NCI-H1694 treated with DMSO at 0.1 percent for 48 hours (cell line): Measurements from ENCODE around the gene GATAD2A.

Experiments used
- DNase-seq: peaks from one replicate; lab custom pipeline; 2025; lab: John Stamatoyannopoulos, UW

The GATAD2A gene

DNA sequence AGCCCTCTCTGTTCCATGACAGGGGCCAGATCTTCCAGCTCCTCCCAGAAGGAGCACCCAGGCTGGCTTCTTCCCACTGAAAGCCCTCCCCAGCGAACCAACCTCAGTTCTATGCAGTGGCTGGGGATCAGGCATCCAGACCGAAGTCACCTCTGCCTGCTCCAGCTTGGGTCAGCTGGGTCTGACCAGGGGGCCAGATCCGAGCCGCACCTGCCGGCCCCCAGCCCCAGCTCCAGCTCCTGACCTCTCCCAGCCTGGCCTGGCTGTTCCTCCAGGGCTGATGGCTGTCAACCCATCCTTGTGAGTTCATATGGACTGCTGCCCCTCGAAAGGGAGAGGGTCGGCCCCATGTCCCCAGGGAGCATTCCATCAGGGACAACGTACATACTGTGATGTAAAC is 101.9 kb downstream of the GATAD2A start:
- no peak for DNase-seq

DNA sequence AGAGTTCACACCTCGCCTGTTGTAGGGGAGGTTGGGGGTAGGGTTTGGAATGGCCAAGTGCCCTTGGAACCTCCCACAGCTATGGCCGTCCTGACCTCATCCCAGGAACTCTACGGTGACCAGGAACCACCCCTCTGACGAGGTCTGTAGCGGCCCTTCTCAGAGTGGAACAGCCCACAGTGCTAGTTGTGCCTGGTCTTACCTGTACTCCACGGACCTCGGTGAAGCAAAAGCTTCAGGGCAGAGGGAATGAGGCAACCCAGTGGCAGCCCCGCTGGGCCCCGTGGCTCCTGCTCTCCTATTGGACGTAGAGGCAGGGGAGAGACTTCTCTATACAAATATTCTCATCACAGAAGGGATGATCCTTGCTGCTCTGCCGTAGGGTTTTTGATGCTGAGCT is 102.7 kb downstream of the GATAD2A start:
- DNase-seq: no peak

DNA sequence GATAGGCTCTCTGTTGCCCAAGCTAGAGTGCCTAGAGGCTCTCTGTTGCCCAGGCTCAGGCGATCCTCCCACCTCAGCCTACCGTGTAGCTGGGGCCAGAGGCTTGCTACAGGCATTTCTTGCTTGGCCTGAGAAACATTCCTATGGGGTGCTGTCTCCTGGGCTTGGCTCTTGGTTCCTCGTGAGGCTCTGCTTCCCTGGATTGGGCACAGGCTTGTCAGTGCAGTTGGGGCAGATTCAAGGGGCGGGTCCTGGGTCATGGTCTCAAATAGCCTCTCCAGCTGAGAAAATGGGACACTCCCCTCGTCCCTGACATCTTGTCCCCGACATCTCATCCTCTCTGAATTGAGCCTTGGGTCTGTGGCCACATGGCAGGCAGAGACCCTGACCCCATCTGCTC is 105.0 kb downstream of the GATAD2A start:
- no peak for DNase-seq

DNA sequence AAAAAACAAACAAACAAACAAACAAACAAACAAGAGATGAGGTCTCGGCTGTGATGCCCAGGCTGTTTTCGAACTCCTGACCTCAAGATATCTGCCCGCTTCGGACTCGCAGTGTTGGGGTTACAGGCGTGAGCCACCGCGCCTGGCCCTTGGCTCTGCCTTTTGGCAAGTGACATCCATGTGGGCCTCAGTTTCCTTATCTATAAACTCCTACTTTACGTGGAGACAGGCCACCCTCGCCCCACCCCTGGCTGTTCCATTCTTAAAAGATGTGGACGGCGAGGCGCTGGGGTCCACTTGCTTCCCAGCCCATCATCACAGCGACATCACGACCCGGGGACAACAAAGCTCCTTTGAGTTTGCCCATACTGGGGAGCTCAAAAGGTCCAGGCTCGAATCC is 108.2 kb downstream of the GATAD2A start:
- DNase-seq: no peak

DNA sequence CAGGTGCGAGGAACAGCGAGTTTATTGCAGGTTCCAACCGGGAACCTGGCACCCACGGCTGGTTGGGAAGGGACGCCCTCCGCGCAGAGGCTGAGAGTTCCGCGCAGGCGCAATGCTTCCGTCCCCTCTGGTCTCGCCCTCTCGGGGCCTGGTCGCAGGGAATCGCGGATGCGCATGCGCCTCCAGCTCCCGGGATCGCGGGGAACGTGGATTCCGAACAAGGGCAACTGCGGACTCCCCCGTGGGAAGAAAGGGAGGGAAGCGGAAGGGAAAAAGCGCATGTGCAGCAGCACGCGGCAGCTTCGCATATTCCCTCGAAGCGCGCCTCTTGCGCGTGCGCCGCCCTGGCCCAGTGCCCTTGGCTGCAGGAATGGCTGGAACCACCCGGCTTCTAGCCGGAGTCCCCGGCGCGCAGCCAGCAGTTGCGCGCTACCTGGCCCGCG is 108.8 kb downstream of the GATAD2A start:
- DNase-seq: no peak

DNA sequence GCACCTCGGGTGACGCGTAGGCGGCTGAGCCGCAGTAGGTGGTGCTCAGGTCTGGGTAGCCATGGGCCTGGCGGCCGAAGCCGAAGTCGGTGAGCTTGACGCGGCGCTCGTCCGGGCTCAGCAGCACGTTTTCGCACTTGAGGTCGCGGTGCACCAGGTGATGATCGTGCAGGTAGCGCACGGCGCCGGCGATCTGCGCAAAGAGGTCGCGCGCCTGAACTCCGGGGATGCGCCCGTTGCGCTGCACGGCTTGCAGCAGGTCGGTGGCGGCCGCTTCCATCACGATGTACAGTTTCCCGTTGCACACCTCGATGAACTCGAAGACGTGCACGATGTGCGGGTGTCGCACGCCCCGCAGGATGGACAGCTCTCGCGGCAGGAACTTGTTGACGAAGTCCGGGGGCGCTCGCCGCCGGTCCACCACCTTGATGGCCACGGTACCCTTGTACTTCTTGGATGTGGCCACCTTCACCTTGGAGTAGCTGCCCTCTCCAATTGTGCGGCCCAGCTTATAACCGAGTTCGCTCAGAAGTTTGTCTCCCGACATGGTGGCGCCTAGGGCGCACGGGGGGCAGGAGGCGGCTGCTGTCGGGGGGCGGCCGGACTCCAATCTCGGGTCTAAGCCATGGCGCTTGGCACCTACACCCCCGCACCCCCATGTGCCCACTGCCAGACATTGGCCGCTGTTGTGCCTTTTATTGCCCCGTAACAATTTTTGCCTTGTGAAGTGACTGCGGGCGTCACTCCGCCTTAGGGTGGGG is 109.6 kb downstream of the GATAD2A start, which contains the start of gene TSSK6:
TSS of gene TSSK6 (minus strand) at position 668 of the 761 bp plus-strand sequence. CDS start at position 547, 121 bp downstream.
- no peak for DNase-seq

DNA sequence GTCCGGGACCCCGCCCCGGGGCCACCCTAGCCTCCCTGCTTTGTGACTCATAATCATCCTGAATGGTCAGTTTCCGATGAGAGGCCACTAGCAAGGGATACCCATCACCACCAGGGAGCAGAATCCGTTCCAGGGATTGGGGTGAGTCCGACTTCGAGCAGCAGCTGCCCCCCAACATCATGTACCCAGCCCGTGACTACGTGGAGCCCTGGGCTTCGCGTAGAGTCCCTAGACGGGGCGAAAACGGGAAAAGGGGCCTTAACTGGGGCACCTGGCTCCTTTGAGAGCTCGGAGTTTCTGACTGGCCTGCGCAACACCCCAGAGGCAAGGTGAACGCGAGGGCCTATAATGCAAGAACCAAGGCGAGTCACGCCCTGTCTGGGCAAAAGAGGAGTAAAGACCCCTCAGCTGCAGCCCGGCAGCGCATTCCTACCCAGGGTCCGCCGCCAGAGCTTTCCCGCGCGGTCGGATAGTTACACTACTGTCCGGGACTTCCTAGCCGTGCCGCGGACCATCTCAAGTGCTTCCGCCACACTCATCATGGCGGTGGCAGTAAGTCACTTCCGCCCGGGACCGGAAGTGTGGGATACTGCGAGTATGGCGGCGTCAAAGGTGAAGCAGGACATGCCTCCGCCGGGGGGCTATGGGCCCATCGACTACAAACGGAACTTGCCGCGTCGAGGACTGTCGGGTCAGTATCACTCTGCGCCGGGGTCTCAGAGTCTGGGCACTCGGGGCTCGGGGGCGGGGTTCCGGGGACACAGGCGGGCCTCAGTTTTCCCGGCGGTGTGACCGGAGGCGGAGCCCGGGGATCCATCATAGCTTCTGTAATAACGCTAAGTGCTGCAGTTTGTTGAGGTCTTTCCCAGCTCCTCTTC is 110.4 kb downstream of the GATAD2A start, which contains the start of gene NDUFA13:
TSS of gene NDUFA13 (plus strand) at position 584 of the 878 bp plus-strand sequence. CDS start at position 598, 14 bp downstream.
- DNase-seq: peak; percentile 77

DNA sequence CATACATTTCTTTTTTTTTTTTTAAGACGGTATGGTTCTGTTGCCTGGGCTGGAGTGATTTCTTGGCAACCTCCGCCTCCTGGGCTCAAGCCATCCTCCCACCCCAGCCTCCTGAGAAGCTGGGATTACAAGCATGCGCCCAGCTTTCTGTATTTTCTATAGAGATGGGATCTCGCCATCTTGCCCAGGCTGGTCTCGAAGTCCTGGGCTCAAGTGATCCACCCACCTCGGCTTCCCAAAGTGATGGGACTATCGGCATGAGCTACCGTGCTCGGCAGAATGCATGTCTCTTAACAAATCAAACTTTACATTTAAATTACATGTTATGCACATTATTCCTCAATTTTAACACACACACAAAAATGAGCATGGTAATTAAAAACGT is 111.8 kb downstream of the GATAD2A start:
- DNase-seq: no peak

DNA sequence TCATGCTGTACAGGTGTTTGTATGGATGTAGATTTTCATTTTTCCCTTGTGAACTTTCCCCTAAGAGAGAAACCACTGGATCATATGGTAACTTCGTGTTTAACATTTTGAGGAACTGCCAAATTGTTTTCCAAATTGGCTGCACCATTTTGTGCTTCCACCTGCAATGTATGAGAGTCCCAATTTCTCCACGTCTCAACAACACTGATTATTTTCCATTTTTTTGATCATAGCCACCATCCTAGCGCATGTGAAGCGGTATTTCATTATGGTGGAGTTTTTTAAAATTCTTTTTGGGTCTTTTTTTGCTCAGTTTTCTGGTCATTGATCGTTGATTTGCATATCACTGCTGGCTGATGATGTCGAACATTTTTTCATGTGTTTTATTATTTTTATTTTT is 115.5 kb downstream of the GATAD2A start:
- DNase-seq: no peak

DNA sequence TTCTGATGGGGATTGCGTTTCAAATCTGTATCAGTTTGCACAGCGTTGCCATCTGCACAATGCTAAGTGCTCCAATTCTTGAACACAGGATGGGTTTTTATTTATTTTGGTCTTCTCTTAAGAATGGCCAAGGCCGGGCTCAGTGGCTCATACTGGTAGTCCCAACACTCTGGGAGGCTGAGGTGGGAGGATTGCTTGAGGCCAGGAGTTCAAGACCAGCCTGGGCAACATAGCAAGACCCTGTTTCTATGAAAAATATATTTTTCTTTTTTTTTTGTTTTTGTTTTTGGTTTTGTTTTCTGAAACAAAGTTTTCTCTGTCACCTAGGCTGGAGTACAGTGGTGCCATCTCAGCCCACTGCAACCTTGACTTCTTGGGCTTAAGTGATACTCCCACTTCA is 117.7 kb downstream of the GATAD2A start:
- no peak for DNase-seq

DNA sequence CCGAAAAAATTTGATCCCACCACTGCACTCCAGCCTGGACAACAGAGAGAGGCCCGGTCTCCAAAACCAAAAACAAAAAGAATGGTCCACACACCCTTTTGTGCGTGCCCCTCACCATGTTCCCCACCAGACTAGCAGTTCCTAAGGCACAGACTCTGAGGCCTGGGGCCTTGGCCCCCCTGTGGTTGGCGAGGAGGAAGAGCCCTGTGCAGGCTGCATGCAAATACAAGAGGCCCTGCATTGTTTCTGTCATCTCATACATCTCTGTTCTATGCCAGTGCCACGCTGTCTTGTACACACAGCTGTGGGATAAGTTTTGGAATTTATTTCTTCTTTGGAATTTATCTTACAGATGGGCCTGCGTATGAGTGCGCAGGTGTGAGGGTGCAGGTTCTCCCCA is 118.6 kb downstream of the GATAD2A start:
- no peak for DNase-seq

DNA sequence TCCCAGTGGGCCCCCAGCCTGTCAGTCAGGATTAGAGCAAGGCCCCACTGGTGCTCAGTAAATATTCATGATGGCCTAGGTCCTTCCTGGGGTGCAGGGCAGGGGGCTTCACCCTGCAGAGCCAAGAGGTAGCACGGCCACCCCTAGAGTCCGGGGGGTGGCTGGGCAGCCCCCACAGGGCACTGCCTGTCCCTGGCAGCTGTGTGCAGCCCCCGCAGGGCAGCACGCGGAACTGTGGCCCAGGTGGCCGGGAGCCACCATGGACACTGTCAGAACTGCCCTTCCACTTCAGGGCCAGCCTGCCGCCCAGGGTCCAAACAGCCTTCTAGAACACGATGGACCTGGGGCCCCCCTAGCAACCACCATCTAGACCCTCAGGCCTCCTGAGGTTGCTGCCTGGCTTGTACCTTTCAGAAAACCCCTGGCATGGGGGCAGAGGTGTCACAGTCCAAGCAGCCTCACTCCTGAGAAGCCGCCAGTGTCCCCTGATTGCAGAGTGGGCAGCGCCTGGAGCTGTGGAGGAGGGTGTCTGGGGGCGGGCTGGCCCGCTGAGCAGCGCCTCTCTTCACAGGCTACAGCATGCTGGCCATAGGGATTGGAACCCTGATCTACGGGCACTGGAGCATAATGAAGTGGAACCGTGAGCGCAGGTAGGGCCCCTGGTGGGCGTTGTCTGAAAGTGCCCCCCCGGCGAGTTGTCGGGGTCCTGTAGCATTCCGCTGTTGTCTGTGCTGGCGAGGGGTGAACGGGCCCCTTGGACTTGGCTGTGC is 120.3 kb downstream of the GATAD2A start:
- no peak for DNase-seq

DNA sequence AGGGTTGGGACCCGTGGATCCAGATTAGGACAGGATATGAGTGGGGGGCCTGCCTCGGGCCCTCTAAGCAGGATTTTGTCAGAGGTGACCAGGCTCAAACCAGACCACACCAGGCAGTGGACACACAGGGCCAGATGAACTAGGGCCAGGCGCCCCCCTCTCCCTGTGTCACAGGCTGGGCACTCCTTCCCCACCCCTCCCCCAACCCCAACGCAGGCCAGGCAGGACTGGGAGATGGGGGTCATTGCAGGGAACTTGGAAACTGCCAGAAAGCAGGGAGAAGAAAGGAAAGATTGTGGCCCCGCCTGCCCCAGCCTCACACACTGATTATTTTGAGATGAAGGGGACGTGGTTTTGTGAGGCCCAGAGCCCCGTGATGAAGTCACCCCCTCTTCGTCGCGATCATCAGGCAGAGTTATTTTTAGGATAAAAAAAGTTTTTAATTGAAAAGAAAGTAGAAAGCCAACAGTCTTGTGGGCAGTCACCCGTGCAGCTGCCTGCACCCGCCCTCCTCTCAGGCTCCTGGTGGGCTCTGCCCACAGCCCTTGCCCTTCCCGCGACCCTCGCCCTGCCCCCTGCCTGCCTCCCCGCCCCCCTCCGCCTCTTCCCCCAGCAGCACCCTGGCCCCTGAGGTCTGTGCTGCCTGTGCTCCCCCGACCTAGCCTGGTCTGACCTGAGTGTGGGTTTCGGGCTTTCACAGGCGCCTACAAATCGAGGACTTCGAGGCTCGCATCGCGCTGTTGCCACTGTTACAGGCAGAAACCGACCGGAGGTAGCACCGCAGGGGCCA is 121.3 kb downstream of the GATAD2A start:
- DNase-seq: no peak

DNA sequence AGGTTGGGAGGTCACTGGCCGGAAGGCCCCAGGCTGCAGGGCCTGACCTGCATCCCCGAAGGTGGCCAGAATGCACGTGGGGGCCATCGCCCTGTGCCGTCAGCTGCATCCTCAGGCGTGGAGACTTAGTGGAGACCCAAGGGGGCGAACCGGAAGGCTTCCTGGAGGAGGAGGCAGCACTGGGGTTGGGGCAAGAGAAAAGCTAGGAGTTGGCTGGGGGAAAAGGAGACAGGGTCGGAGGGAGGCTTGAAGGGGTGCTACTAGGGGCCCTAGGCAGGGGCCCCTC is 121.8 kb downstream of the GATAD2A start:
- DNase-seq: no peak

DNA sequence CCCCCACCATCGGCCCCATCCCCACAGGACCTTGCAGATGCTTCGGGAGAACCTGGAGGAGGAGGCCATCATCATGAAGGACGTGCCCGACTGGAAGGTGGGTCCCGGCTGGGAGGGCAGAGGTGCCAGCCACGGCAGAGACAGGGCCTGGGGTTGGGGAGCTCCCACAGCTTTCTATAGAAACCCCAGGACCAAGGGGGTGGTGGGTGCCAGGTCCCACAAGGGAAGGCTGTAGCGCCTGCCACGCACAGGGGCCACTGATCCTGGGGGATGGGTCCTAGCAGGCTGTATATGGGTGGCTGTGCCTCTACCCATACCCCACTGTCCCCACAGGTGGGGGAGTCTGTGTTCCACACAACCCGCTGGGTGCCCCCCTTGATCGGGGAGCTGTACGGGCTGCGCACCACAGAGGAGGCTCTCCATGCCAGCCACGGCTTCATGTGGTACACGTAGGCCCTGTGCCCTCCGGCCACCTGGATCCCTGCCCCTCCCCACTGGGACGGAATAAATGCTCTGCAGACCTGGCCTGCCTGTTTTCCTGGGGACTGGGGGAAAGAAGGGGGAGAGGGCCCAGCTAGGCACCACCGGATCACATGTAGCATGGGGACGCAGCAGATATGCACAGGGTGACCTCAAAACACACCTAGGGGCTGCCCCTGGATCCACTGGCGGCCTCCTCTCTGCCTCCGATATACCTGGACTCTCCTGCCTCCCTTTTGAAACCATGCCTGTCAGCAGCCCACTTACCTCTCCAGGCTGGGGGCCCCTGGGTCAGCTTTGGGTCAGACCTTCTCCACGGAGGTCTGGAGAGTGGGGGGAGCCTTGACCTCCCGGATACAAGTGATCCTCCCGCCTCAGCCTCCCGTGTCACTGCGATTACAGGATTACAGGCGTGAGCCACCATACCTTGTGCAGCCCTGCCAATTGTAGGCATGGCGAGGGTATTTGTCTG is 122.5 kb downstream of the GATAD2A start:
- DNase-seq: no peak

DNA sequence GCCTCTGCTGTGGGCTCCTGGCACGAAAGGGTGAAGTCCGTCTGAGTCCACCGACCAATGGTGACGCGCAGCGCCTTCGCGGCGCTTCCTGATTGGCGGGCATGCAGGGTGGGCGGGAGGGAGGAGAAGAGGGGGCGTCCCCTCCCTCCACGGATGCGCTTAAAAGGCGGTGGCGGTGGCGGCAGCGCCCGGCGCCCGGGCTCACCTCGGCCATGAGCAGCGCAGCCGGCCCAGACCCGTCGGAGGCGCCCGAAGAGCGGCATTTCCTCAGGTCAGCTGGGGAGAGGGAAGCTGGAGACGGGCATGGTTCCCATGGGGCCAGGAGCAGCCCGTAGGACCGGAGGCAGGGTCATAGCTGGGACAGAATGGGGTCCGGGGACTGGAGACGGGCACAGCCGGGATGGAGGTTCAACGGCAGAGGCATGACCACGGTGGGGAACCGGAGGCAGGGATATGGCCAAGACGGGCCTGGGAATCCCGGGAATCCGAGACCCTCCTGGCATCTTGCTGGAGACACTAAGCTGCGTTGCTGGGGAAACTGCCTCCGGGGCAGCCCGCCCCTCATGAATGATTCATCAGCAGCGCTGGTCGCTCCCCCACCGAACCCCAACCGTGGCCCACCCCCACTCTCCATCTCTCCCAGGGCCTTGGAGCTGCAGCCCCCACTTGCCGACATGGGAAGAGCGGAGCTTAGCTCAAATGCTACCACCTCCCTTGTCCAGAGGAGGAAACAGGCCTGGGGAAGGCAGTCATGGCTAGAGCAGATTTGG is 123.4 kb downstream of the GATAD2A start, which contains the start of gene YJEFN3:
TSS of gene YJEFN3 (plus strand) at position 191 of the 770 bp plus-strand sequence. CDS start at position 213, 22 bp downstream.
- no peak for DNase-seq

DNA sequence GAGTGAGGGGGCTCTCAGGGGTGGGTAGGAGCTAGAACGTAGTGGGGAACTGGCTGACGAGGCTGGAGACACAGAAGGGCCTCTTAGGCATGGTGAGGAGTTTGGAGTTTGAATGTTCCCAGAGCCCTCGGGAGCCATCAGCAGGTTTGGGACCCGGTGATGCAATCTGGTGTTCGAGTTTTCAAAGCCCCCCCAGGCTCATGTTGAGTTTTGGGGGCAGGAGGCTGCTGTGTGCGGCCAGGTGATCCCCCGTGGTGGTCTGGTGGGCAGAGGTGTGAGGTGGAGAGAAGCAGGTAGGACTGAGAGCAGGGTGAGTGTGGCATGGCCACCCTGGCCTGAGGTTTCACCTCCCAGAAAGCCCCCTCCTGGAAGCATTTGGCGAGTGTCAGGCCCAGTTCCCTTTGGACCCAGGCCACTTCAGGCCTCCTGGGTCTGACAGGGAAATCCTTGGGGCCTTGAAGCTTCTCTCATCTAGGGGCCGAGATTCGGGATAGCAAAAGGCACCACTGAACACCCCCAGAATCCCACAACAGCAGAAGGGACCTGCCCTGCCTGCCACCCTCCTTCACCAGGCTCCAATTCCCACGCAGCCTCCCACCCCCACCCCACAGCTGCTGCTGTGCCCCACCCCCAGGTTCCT is 124.4 kb downstream of the GATAD2A start:
- no peak for DNase-seq

DNA sequence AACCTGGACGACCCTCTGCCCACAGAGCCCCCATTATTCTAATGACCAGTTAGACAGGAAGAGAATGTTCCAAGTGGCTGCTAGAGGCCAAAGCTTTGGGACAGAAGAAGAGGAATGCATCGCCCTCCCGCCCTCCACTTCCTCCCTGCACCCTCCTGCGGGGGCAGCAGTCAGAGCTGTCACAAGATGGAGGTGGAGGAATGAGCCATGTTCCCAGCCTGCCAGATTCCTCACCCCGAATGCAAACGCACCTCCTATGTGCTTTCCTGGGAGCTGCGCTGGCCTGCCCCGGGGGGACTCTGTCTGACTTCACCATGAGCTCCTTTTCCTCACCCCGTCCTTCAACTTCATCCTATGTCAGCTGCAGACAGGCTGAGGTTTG is 124.9 kb downstream of the GATAD2A start:
- DNase-seq: no peak

DNA sequence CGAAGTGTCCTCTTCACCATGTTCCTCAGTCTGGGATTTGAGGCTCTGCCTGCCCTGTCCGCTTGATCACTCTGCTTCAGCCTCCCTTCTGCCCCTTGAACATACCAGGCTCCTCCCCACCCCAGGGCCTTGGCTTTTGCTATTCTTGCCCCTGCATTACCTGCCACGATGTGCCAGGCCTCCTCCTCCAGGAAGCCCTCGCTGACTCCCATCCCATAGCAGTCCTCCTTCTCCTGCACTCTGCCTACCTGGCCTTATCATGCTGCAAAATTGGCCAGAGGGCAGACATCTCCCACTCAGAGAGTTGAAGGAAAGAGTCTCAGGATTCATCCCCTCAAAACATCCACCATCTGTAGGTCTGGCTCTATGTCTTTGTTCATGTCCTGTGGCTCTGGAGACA is 125.4 kb downstream of the GATAD2A start:
- DNase-seq: no peak
